G401.6 (cell line): ENCODE measurements around the gene ARHGEF19.

Source experiments
- FAIRE-seq: peaks from 2 replicates; lab custom pipeline; 2012; peaks lifted over from hg19 to GRCh38; lab: Jason Lieb, UNC

Gene ARHGEF19

DNA sequence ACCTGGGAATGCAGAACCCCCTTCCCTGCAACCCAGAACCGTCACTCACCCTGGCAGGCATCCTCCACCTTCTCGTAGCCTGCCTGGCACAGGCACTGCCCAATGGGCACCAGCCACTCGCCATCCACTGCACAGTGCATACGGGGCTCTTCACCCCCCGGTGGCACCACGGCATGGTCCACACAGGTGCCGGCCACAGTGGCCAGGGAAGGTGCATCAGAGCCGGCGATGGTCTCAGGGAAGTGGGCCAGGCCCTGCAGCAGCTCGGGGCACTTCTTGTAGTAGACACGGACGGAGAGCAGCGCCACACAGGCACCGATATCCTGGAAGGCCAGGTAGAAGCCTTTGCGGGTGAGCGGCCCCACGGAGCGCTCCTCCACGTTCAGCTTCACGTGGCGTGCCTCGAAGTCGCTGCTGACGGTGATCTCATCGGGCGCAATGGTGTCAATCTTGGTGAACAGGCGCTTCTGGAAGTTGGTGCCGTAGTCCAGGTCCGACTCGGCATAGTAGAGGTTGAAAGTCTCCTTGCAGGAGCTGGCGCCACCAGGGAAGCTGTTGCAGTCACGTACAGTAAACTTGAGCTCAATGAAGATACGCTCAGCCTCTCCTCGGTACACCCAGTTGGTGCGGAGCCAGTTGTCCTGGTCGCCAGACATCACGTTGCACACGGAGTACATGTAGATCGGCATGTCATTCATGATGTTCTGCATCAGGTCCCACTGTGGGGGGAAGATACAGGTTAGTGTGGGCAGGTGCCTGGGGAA is 63.9 kb downstream of the ARHGEF19 start:
- no peak for FAIRE-seq
